Stimulated activated CD8-positive, alpha-beta memory T cell treated with anti-CD3 and anti-CD28 coated beads, Interleukin-4, amount 100 ng/mL, for 24 hours (primary cell): Measurements from ENCODE around the gene STN1.

Experiments used
- DNase-seq: peaks from one replicate; pipeline ENCODE4 v3.0.0-alpha.2; 2020; ENCODE audit warnings: low read depth

STN1 gene

GRCh38 chr10:103918053-103918846 is at the start of gene STN1:
TSS of gene STN1 (minus strand) at chr10:103918184. CDS start at chr10:103917594, 590 bp downstream.
- DNase-seq = peak; percentile 94

GRCh38 chr10:103967448-103968071 is 49.6 kb upstream of the STN1 start:
- DNase-seq = no peak

GRCh38 chr10:103966671-103967447 is 48.9 kb upstream of the STN1 start, which contains the start of gene SLK:
TSS of gene SLK (plus strand) at chr10:103967140. CDS start at chr10:103967746, 606 bp downstream.
- DNase-seq = peak; percentile 73

GRCh38 chr10:103960103-103960502 is 42.1 kb upstream of the STN1 start:
- no peak for DNase-seq

GRCh38 chr10:103958996-103959395 is 41.0 kb upstream of the STN1 start:
- no peak for DNase-seq

- no peak for DNase-seq
These were observed 36.6 kb upstream of the STN1 start for GRCh38 chr10:103954543-103954942.

GRCh38 chr10:103951942-103952341 is 34.0 kb upstream of the STN1 start:
- no peak for DNase-seq

- no peak for DNase-seq
These were observed 33.2 kb upstream of the STN1 start for GRCh38 chr10:103951183-103951582.

- DNase-seq = no peak
These were observed 31.7 kb upstream of the STN1 start for GRCh38 chr10:103949728-103950127.

- no peak for DNase-seq
These were observed 30.0 kb upstream of the STN1 start for GRCh38 chr10:103947799-103948516.

GRCh38 chr10:103942866-103943265 is 24.9 kb upstream of the STN1 start:
- no peak for DNase-seq

- no peak for DNase-seq
These were observed 23.8 kb upstream of the STN1 start for GRCh38 chr10:103941801-103942200.

- DNase-seq = no peak
These were observed 21.5 kb upstream of the STN1 start for GRCh38 chr10:103939522-103939921.

GRCh38 chr10:103936022-103936421 is 18.0 kb upstream of the STN1 start:
- DNase-seq = no peak

- DNase-seq = no peak
These were observed 16.3 kb upstream of the STN1 start for GRCh38 chr10:103934308-103934707.

GRCh38 chr10:103933557-103934121 is 15.7 kb upstream of the STN1 start:
- DNase-seq = no peak

GRCh38 chr10:103932971-103933370 is 15.0 kb upstream of the STN1 start:
- DNase-seq = no peak

GRCh38 chr10:103932271-103932670 is 14.3 kb upstream of the STN1 start:
- DNase-seq = no peak

- DNase-seq = no peak
These were observed 13.6 kb upstream of the STN1 start for GRCh38 chr10:103931603-103932002.

GRCh38 chr10:103930881-103931280 is 12.9 kb upstream of the STN1 start:
- no peak for DNase-seq

GRCh38 chr10:103930449-103930848 is 12.5 kb upstream of the STN1 start:
- no peak for DNase-seq
